ENCODE results near the gene ELOVL6. TPM values are rescaled to one million over a fixed set of nuclear protein-coding genes. Genes with fewer than 3 reads are reported as not detected.

Gene ELOVL6
- total and polyA plus RNA-seq, 9 of the 15 experiments (the other 6 are each of a cell fraction or from before 2014, with no cell fraction given), result 18.3 to 82.6 (median 46.0) TPM

DNA sequence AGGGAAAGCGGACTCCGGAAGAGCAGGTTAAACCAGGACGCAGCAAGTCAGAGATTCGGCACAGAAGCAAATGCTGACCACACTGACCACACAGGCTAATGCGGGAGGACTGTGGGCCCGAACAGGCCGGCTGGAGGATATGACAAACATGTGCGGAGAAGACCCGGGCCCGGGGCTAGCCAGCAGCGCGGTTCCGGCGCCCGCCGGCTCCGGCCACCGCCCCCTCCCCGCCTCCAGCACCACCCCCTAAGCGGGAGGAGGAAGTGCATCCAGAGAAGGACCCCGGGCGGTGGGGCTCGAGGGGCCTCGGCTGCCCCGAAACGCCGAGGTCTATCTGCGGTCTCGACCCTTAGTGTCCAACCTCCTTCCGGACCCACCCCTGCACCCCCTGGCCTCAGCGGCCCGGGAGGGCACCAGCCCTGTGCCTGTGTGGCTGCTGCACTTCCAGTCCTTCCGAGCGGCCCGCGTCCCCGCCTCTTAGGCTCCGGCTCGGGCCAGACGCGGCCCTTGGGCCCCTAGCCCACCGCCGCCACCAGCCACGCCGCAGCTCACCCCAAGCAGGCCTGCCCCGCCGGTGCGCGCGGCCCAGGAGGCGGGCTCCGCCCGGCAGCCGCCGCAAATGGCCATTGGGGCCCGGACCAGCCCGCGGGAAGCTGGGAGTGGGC lies 2.1 kb downstream of the ELOVL6 start (continued):
- TF ChIP-seq GTF3C2 (IDR thresholded peaks at IDR 0.05; ENCODE audit: borderline replicate concordance, extremely low read depth, insufficient read length) (no peak), YY1 (IDR thresholded peaks at IDR 0.05; ENCODE audit: borderline replicate concordance in 1 of 3, control insufficient read depth in 1 of 3, extremely low read depth in 1 of 3, insufficient read depth in 3 of 3, insufficient read length in 1 of 3, insufficient replicate concordance in 2 of 3, low read depth in 1 of 3, low read length in 2 of 3) (peak in 1 of 3 experiments; percentile 75), ADNP (tag; IDR thresholded peaks at IDR 0.05) (no peak), KLF1 (tag; IDR thresholded peaks at IDR 0.05) (no peak), FOSL1 (tag; conservative IDR thresholded peaks at IDR 0.05) (no peak), ARID1B (IDR thresholded peaks at IDR 0.05) (0 out of 2 replicates have a peak, but pooled peaks have one; percentile 7), POLR2B (IDR thresholded peaks at IDR 0.05; ENCODE audit: low read depth, partially characterized antibody) (peak; percentile 57), ZNF165 (CRISPR knock-in tag; IDR thresholded peaks at IDR 0.05; ENCODE audit: borderline replicate concordance) (no peak), GABPA (tag; conservative IDR thresholded peaks at IDR 0.05; ENCODE audit: low read depth) (peak; percentile 56; the same call in 1 of the 2 replicates), PCBP1 (IDR thresholded peaks at IDR 0.05; ENCODE audit: low read depth, low read length, poor library complexity, severe bottlenecking) (no peak), ZNF146 (CRISPR knock-in tag; IDR thresholded peaks at IDR 0.05; ENCODE audit: unreplicated experiment) (no peak), MBD2 (IDR thresholded peaks at IDR 0.05; ENCODE audit: borderline replicate concordance, low read depth) (no peak), ARID2 (IDR thresholded peaks at IDR 0.05) (no peak)
- TF ChIP-seq, protein P1, sequence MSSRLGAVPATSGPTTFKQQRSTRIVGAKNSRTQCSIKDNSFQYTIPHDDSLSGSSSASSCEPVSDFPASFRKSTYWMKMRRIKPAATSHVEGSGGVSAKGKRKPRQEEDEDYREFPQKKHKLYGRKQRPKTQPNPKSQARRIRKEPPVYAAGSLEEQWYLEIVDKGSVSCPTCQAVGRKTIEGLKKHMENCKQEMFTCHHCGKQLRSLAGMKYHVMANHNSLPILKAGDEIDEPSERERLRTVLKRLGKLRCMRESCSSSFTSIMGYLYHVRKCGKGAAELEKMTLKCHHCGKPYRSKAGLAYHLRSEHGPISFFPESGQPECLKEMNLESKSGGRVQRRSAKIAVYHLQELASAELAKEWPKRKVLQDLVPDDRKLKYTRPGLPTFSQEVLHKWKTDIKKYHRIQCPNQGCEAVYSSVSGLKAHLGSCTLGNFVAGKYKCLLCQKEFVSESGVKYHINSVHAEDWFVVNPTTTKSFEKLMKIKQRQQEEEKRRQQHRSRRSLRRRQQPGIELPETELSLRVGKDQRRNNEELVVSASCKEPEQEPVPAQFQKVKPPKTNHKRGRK (tag; IDR thresholded peaks at IDR 0.05), result no peak
- TF ChIP-seq, protein P2, sequence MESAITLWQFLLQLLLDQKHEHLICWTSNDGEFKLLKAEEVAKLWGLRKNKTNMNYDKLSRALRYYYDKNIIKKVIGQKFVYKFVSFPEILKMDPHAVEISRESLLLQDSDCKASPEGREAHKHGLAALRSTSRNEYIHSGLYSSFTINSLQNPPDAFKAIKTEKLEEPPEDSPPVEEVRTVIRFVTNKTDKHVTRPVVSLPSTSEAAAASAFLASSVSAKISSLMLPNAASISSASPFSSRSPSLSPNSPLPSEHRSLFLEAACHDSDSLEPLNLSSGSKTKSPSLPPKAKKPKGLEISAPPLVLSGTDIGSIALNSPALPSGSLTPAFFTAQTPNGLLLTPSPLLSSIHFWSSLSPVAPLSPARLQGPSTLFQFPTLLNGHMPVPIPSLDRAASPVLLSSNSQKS (CRISPR knock-in tag; IDR thresholded peaks at IDR 0.05), result no peak
- TF ChIP-seq, protein P3, sequence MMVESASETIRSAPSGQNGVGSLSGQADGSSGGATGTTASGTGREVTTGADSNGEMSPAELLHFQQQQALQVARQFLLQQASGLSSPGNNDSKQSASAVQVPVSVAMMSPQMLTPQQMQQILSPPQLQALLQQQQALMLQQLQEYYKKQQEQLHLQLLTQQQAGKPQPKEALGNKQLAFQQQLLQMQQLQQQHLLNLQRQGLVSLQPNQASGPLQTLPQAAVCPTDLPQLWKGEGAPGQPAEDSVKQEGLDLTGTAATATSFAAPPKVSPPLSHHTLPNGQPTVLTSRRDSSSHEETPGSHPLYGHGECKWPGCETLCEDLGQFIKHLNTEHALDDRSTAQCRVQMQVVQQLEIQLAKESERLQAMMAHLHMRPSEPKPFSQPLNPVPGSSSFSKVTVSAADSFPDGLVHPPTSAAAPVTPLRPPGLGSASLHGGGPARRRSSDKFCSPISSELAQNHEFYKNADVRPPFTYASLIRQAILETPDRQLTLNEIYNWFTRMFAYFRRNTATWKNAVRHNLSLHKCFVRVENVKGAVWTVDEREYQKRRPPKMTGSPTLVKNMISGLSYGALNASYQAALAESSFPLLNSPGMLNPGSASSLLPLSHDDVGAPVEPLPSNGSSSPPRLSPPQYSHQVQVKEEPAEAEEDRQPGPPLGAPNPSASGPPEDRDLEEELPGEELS (CRISPR knock-in tag; IDR thresholded peaks at IDR 0.05; ENCODE audit: borderline replicate concordance), result no peak
- TF ChIP-seq, protein P4, sequence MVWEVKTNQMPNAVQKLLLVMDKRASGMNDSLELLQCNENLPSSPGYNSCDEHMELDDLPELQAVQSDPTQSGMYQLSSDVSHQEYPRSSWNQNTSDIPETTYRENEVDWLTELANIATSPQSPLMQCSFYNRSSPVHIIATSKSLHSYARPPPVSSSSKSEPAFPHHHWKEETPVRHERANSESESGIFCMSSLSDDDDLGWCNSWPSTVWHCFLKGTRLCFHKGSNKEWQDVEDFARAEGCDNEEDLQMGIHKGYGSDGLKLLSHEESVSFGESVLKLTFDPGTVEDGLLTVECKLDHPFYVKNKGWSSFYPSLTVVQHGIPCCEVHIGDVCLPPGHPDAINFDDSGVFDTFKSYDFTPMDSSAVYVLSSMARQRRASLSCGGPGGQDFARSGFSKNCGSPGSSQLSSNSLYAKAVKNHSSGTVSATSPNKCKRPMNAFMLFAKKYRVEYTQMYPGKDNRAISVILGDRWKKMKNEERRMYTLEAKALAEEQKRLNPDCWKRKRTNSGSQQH (CRISPR knock-in tag; IDR thresholded peaks at IDR 0.05), result no peak
